SU-DHL-6 (cell line): Measurements from ENCODE around the gene WFIKKN2.

ENCODE experiments used
- CTCF ChIP-seq: fragments of 200-600 bp; sonication (generic); IDR thresholded peaks from one replicate; pipeline ENCODE4 v1.5.1; 2017; ENCODE audit warnings: antibody characterized with exemption, mild to moderate bottlenecking, low read length, moderate library complexity; ENCODE audit not compliant: insufficient read depth, poor library complexity, severe bottlenecking
- EZH2phosphoT487 ChIP-seq: fragments of 200-600 bp; sonication (generic), shearing (Covaris generic); conservative IDR thresholded peaks from 2 replicates; pipeline ENCODE4 v1.6.1; 2018; ENCODE audit warnings: mild to moderate bottlenecking, antibody characterized with exemption, low read length, moderate library complexity, mixed read lengths

GRCh38 chr17:50816271-50816670 lies 19.1 kb upstream of the WFIKKN2 start:
- no peak for TF ChIP-seq CTCF
- TF ChIP-seq EZH2phosphoT487 = no peak
